NCI-H2196 (cell line): ENCODE data around the gene ZFYVE9.
"Not testable (repeated sequence)": the region's sequence is repeated elsewhere in the genome, so short reads cannot be mapped to it uniquely, and the experiment has no call there.

Experiments used
- DNase-seq: peaks from one replicate; lab custom pipeline; 2025; ENCODE audit not compliant: unreplicated experiment; lab: John Stamatoyannopoulos, UW

The ZFYVE9 gene

GRCh38 chr1:52365071-52365745 lies 223.3 kb downstream of the ZFYVE9 start:
- peak; percentile 34 for DNase-seq

GRCh38 chr1:52365746-52366516 lies 224.0 kb downstream of the ZFYVE9 start, which contains the start of gene CC2D1B:
Gene CC2D1B, minus strand, starts transcription at chr1:52366205. Its CDS starts 1,585 bp downstream, at chr1:52364620.
- peak; percentile 98 for DNase-seq

- no peak for DNase-seq
Measured at GRCh38 chr1:52366517-52366827, 224.6 kb downstream of the ZFYVE9 start.

- DNase-seq: no peak
Measured at GRCh38 chr1:52367272-52367671, 225.4 kb downstream of the ZFYVE9 start.

- peak; percentile 77 for DNase-seq
Measured at GRCh38 chr1:52368383-52369172, 226.7 kb downstream of the ZFYVE9 start.

- DNase-seq: not testable (repeated sequence)
Measured at GRCh38 chr1:52369851-52370250, 228.0 kb downstream of the ZFYVE9 start.

- DNase-seq: no peak
Measured at GRCh38 chr1:52385376-52385775, 243.5 kb downstream of the ZFYVE9 start.

- no peak for DNase-seq
Measured at GRCh38 chr1:52386458-52386857, 244.6 kb downstream of the ZFYVE9 start.

GRCh38 chr1:52393174-52393573 lies 251.3 kb downstream of the ZFYVE9 start:
- DNase-seq: no peak
